Measurements from ENCODE around the gene GNL1. TPM values are rescaled to one million over a fixed set of nuclear protein-coding genes. Genes with fewer than 3 reads are reported as not detected.

The GNL1 gene
- total RNA-seq, 6 experiments from 2014 or later, result 56.9 to 65.6 (median 61.9) TPM

GRCh38 chr6:30572148-30572547, 15.9 kb upstream of the GNL1 start:
- Mint-ChIP-seq H3K27ac (peak overlapping the region; percentile 96), H3K4me1 (ENCODE audit: low read depth) (peaks cover 53% of the 10 kb centered on the region), H3K27me3 (ENCODE audit: insufficient read depth) (peaks cover 2% of the 10 kb centered on the region), H3K4me3 (peak overlapping the region; percentile 93), H3K9me3 (no peaks in the 10 kb centered on the region), H3K36me3 (ENCODE audit: low read depth) (peaks cover 7% of the 10 kb centered on the region)
- no peak for TF ChIP-seq CTCF (IDR thresholded peaks at IDR 0.05)
- no peak for DNase-seq

- Mint-ChIP-seq H3K4me1 (ENCODE audit: low read depth) (peaks cover 53% of the 10 kb centered on the region), H3K9me3 (no peaks in the 10 kb centered on the region), H3K4me3 (peak overlapping the region; percentile 93), H3K36me3 (ENCODE audit: low read depth) (peaks cover 3% of the 10 kb centered on the region), H3K27ac (peak overlapping the region; percentile 96), H3K27me3 (ENCODE audit: insufficient read depth) (peaks cover 2% of the 10 kb centered on the region)
- TF ChIP-seq CTCF (IDR thresholded peaks at IDR 0.05), result no peak
- DNase-seq, result no peak
Observed at GRCh38 chr6:30571762-30572082, 15.4 kb upstream of the GNL1 start.

- peak within 1 kb of the TSS; percentile 96 for H3K27ac Mint-ChIP-seq
- peak; percentile 95 for DNase-seq
- TF ChIP-seq CTCF (IDR thresholded peaks at IDR 0.05), result no peak
- H3K36me3 Mint-ChIP-seq (ENCODE audit: low read depth), result no peaks in the 10 kb centered on the region; the same call in 1 of the 2 replicates
- H3K4me1 Mint-ChIP-seq (ENCODE audit: low read depth), result peaks cover 53% of the 10 kb centered on the region
- H3K27me3 Mint-ChIP-seq (ENCODE audit: insufficient read depth), result peaks cover 4% of the 10 kb centered on the region
- peak within 1 kb of the TSS; percentile 93 for H3K4me3 Mint-ChIP-seq
- no peaks in the 10 kb centered on the region for H3K9me3 Mint-ChIP-seq
Observed at GRCh38 chr6:30571075-30571761, 14.9 kb upstream of the GNL1 start, which contains the start of gene ABCF1. TSS of gene ABCF1 (plus strand) at chr6:30571442. CDS start at chr6:30571488, 46 bp downstream.

GRCh38 chr6:30570740-30571074, 14.4 kb upstream of the GNL1 start:
- H3K4me1 Mint-ChIP-seq (ENCODE audit: low read depth), result peaks cover 55% of the 10 kb centered on the region
- peaks cover 4% of the 10 kb centered on the region for H3K27me3 Mint-ChIP-seq (ENCODE audit: insufficient read depth)
- no peaks in the 10 kb centered on the region; the same call in 1 of the 2 replicates for H3K36me3 Mint-ChIP-seq (ENCODE audit: low read depth)
- peak overlapping the region; percentile 93 for H3K4me3 Mint-ChIP-seq
- no peaks in the 10 kb centered on the region for H3K9me3 Mint-ChIP-seq
- no peak for TF ChIP-seq CTCF (IDR thresholded peaks at IDR 0.05)
- no peak for DNase-seq
- peak overlapping the region; percentile 87 for H3K27ac Mint-ChIP-seq

DNA sequence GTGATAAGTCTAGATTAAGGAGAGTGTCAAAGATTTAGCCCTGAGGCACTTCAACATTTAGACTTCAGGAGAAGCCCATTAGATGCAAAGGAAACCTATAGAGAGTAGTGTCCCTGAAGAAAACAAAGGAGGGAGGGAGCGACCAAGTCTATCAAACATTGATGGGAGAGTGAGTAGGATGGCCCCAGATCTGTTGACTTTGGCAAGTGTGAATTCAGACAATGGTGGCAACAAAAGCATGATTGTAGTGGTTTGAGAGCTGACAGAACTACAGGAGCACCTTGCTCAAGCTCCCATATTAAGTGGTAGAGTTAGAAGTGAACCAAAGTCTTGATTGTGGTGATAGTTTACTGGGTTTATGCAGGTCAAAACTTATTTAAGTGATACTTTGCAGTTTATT, 14.0 kb upstream of the GNL1 start:
- Mint-ChIP-seq H3K4me1 (ENCODE audit: low read depth) (peaks cover 59% of the 10 kb centered on the region), H3K27ac (peak overlapping the region; percentile 87; the same call in 1 of the 2 replicates), H3K27me3 (ENCODE audit: insufficient read depth) (peaks cover 4% of the 10 kb centered on the region)

More for the DNA sequence above, 14.0 kb upstream of the GNL1 start:
- Mint-ChIP-seq H3K9me3 (no peaks in the 10 kb centered on the region), H3K36me3 (ENCODE audit: low read depth) (no peaks in the 10 kb centered on the region; the same call in 1 of the 2 replicates), H3K4me3 (peak overlapping the region; percentile 93)
- DNase-seq, result no peak
- TF ChIP-seq CTCF (IDR thresholded peaks at IDR 0.05), result no peak
